Panc1 (cell line): Measurements from ENCODE around the gene ALKBH7.

ENCODE experiments used
- CTCF ChIP-seq: fragments of 450-650 bp; IDR thresholded peaks from 2 replicates; pipeline ENCODE4 v1.5.1; 2017; ENCODE audit warnings: mild to moderate bottlenecking
- POLR2AphosphoS5 ChIP-seq: IDR thresholded peaks from 2 replicates; pipeline ENCODE4 v1.6.1; 2012; ENCODE audit warnings: mild to moderate bottlenecking, low read depth, low read length, moderate library complexity
- TF ChIP-seq, protein P1 (sequence below), 2 experiments: IDR thresholded peaks; 2 replicates each; pipeline ENCODE4 v1.6.1; 2011 to 2012; ENCODE audit warnings: low read depth in 2 of 2, control low read depth in 1 of 2, low read length in 1 of 2, mild to moderate bottlenecking in 1 of 2, moderate library complexity in 1 of 2; ENCODE audit not compliant: insufficient read depth in 1 of 2

- TF ChIP-seq CTCF (no peak), POLR2AphosphoS5 (no peak)
- TF ChIP-seq, protein P1, sequence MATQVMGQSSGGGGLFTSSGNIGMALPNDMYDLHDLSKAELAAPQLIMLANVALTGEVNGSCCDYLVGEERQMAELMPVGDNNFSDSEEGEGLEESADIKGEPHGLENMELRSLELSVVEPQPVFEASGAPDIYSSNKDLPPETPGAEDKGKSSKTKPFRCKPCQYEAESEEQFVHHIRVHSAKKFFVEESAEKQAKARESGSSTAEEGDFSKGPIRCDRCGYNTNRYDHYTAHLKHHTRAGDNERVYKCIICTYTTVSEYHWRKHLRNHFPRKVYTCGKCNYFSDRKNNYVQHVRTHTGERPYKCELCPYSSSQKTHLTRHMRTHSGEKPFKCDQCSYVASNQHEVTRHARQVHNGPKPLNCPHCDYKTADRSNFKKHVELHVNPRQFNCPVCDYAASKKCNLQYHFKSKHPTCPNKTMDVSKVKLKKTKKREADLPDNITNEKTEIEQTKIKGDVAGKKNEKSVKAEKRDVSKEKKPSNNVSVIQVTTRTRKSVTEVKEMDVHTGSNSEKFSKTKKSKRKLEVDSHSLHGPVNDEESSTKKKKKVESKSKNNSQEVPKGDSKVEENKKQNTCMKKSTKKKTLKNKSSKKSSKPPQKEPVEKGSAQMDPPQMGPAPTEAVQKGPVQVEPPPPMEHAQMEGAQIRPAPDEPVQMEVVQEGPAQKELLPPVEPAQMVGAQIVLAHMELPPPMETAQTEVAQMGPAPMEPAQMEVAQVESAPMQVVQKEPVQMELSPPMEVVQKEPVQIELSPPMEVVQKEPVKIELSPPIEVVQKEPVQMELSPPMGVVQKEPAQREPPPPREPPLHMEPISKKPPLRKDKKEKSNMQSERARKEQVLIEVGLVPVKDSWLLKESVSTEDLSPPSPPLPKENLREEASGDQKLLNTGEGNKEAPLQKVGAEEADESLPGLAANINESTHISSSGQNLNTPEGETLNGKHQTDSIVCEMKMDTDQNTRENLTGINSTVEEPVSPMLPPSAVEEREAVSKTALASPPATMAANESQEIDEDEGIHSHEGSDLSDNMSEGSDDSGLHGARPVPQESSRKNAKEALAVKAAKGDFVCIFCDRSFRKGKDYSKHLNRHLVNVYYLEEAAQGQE (IDR thresholded peaks at IDR 0.05; ENCODE audit: insufficient read depth in 1 of 2, low read depth in 2 of 2, low read length in 1 of 2) = no peak
Measured at GRCh38 chr19:6387372-6387771, 14.8 kb downstream of the ALKBH7 start.
